ENCODE results near the gene LAMA5. TPM values are rescaled to one million over a fixed set of nuclear protein-coding genes. Genes with fewer than 3 reads are reported as not detected.

Gene LAMA5
- total and polyA plus RNA-seq, 2 donors (not counting 1 experiment from before 2014, with no cell fraction given), result 52.9 to 83.5 TPM

DNA sequence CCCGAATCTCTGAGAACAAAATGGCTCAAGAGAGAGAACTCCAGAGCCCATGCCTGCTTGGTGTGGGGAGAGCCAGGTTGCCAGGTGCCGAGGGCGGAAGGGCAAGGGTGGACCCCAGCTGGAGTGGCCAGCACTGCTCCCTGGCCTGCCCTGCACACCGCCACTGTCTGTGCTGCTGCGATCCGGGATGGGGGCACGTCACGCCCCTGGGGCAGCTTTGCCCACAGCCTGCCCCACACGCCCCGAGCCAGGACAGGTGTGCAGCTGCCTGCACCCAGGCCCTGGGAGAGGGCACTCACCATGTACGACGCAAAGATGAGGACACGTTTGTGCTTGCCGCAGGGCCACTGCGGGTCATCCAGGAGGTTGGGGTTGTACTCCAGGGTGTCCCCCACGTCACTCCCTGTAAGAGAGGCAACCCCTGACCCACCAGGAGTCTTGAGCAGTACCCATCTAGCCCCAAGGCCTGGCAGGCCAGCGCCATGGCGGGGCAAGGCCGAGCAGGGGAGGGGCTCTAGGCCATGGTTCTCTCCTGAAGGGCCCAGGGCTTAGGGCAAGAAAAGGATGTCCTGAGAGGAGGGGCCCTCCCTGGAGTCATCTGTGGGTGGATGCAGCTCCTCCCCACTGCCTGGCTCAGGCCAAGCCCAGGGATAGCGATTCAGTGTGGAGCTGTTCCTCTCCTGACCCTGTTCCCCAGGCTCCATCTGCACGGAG is 25.7 kb upstream of the LAMA5 start:
- no peak overlapping the region for H3K27ac ChIP-seq (ENCODE audit: low read length in 2 of 2)
- no peaks in the 10 kb centered on the region for H3K27me3 Mint-ChIP-seq
- peaks cover 2 to 38% of the 10 kb centered on the region in 2 experiments for H3K36me3 ChIP-seq (replicated peaks in 1 of 2; ENCODE audit: control extremely low read depth in 1 of 2, control insufficient read depth in 1 of 2, extremely low read depth in 1 of 2, insufficient read depth in 2 of 2, low read length in 1 of 2)
- H3K9me3 ChIP-seq (ENCODE audit: control extremely low read depth in 1 of 3, control insufficient read depth in 2 of 3, insufficient read depth in 1 of 3, low read length in 2 of 3), result no peaks in the 10 kb centered on the region
- TF ChIP-seq, protein P1, sequence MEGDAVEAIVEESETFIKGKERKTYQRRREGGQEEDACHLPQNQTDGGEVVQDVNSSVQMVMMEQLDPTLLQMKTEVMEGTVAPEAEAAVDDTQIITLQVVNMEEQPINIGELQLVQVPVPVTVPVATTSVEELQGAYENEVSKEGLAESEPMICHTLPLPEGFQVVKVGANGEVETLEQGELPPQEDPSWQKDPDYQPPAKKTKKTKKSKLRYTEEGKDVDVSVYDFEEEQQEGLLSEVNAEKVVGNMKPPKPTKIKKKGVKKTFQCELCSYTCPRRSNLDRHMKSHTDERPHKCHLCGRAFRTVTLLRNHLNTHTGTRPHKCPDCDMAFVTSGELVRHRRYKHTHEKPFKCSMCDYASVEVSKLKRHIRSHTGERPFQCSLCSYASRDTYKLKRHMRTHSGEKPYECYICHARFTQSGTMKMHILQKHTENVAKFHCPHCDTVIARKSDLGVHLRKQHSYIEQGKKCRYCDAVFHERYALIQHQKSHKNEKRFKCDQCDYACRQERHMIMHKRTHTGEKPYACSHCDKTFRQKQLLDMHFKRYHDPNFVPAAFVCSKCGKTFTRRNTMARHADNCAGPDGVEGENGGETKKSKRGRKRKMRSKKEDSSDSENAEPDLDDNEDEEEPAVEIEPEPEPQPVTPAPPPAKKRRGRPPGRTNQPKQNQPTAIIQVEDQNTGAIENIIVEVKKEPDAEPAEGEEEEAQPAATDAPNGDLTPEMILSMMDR (IDR thresholded peaks at IDR 0.05), result no peak
- TF ChIP-seq EZH2 (IDR thresholded peaks at IDR 0.05; ENCODE audit: borderline replicate concordance, insufficient read depth, low read depth, low read length, poor library complexity, severe bottlenecking), result no peak
- 96% methylated on average over 18 of the region's 21 CpGs for WGBS (ENCODE audit: insufficient coverage)
- intact Hi-C loops (cut with micrococcal nuclease), result no loop called here
- no peak for ATAC-seq (ENCODE audit: low read depth)
- H3K27ac Mint-ChIP-seq, result no peak overlapping the region
- no peak overlapping the region for H2AFZ ChIP-seq (ENCODE audit: insufficient read depth, low read depth, low read length, poor library complexity, severe bottlenecking)
- no peak overlapping the region for H3K9ac ChIP-seq (ENCODE audit: low read length)
- peaks cover 19% of the 10 kb centered on the region for H3K79me2 ChIP-seq (ENCODE audit: control insufficient read depth, insufficient read depth, low read length)
- POLR2A ChIA-PET, result interaction anchor here (1.1 kb wide), 1 partner anchor 401 kb away, joined by 4 read pairs; no protein-coding TSS in a partner anchor
- peaks cover 8 to 9% of the 10 kb centered on the region in 2 donors for H3K4me1 ChIP-seq (ENCODE audit: control insufficient read depth in 2 of 2, insufficient read depth in 2 of 2, low read length in 2 of 2)
- no peak overlapping the region for H3K4me3 Mint-ChIP-seq
- CTCF ChIA-PET, result interaction anchor here (1.5 kb wide), 1 partner anchor 10 kb away, joined by 7 read pairs; no protein-coding TSS in a partner anchor
- no peak overlapping the region for H3K4me2 ChIP-seq (replicated peaks; ENCODE audit: low read depth, low read length, poor library complexity, severe bottlenecking)
- no peak overlapping the region for H3K4me3 ChIP-seq (ENCODE audit: control extremely low read depth in 1 of 5, extremely low read depth in 1 of 5, insufficient read depth in 1 of 5, low read depth in 2 of 5, low read length in 4 of 5)
- H4K20me1 ChIP-seq (ENCODE audit: control insufficient read depth, insufficient read depth, low read length, poor library complexity, severe bottlenecking), result peaks cover 38% of the 10 kb centered on the region
- no peaks in the 10 kb centered on the region for H3K27me3 ChIP-seq (replicated peaks in 1 of 4; ENCODE audit: control extremely low read depth in 1 of 4, control insufficient read depth in 3 of 4, insufficient read depth in 4 of 4, low read length in 3 of 4)
- peaks cover 13% of the 10 kb centered on the region for H3K4me1 Mint-ChIP-seq
- no peak for DNase-seq
- H3K9me3 Mint-ChIP-seq (ENCODE audit: insufficient read depth), result no peaks in the 10 kb centered on the region

DNA sequence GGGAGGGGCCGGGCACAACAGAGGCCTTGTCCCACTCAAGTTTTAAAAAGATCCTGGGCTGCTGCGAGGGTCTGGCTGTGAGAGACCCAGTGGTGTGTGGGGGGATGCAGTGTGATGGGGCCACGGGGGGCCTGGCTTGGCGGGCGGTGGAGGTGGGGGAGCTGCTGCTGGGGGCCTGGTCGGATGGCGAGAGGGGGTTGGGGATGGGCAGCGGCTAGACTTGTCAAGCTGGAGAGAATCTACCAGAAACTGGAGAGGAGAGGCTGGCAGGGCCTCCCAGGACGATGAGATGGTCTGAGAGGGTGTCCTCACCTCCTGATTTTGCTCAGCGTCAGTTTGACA is 24.9 kb upstream of the LAMA5 start:
- Histone ChIP-seq H3K9me3 (ENCODE audit: control extremely low read depth in 1 of 3, control insufficient read depth in 2 of 3, insufficient read depth in 1 of 3, low read length in 2 of 3) (no peaks in the 10 kb centered on the region), H3K79me2 (ENCODE audit: control insufficient read depth, insufficient read depth, low read length) (peaks cover 26% of the 10 kb centered on the region), H4K20me1 (ENCODE audit: control insufficient read depth, insufficient read depth, low read length, poor library complexity, severe bottlenecking) (peaks cover 44% of the 10 kb centered on the region), H3K27me3 (replicated peaks in 1 of 4; ENCODE audit: control extremely low read depth in 1 of 4, control insufficient read depth in 3 of 4, insufficient read depth in 4 of 4, low read length in 3 of 4) (no peaks in the 10 kb centered on the region), H3K4me2 (replicated peaks; ENCODE audit: low read depth, low read length, poor library complexity, severe bottlenecking) (no peak overlapping the region), H3K36me3 (replicated peaks in 1 of 2; ENCODE audit: control extremely low read depth in 1 of 2, control insufficient read depth in 1 of 2, extremely low read depth in 1 of 2, insufficient read depth in 2 of 2, low read length in 1 of 2) (peaks cover 2 to 38% of the 10 kb centered on the region in 2 experiments), H3K9ac (ENCODE audit: low read length) (no peak overlapping the region), H3K4me1 (ENCODE audit: control insufficient read depth in 2 of 2, insufficient read depth in 2 of 2, low read length in 2 of 2) (peaks cover 12 to 15% of the 10 kb centered on the region in 2 donors), H3K27ac (ENCODE audit: low read length in 2 of 2) (no peak overlapping the region), H3K4me3 (ENCODE audit: control extremely low read depth in 1 of 5, extremely low read depth in 1 of 5, insufficient read depth in 1 of 5, low read depth in 2 of 5, low read length in 4 of 5) (no peak overlapping the region), H2AFZ (ENCODE audit: insufficient read depth, low read depth, low read length, poor library complexity, severe bottlenecking) (no peak overlapping the region)
- intact Hi-C loops (cut with micrococcal nuclease), result no loop called here
- no peak overlapping the region for H3K4me3 Mint-ChIP-seq
- H3K27ac Mint-ChIP-seq, result no peak overlapping the region
- CTCF ChIA-PET, result interaction anchor here (1.5 to 1.6 kb wide), 2 partner anchors 9 to 416 kb away, joined by 3 to 7 read pairs; no protein-coding TSS in a partner anchor
- ATAC-seq (ENCODE audit: low read depth), result no peak
- no peaks in the 10 kb centered on the region for H3K27me3 Mint-ChIP-seq
- DNase-seq, result no peak
- H3K4me1 Mint-ChIP-seq, result peaks cover 20% of the 10 kb centered on the region
- no peak for TF ChIP-seq EZH2 (IDR thresholded peaks at IDR 0.05; ENCODE audit: borderline replicate concordance, insufficient read depth, low read depth, low read length, poor library complexity, severe bottlenecking)
- TF ChIP-seq, protein P1 (IDR thresholded peaks at IDR 0.05), result no peak
- POLR2A ChIA-PET, result no interaction called here
- 96% methylated on average over 7 of the region's 10 CpGs for WGBS (ENCODE audit: insufficient coverage)
- no peaks in the 10 kb centered on the region for H3K9me3 Mint-ChIP-seq (ENCODE audit: insufficient read depth)

Data from B cell (primary cell).